22Rv1 (cell line): ENCODE measurements around the gene MACF1.

Source experiments
- ZFX ChIP-seq: fragments of 450-650 bp; IDR thresholded peaks from 2 replicates; pipeline ENCODE4 v1.6.1; 2017; ENCODE audit warnings: antibody characterized with exemption, borderline replicate concordance
- TF ChIP-seq, protein P1 (sequence below): fragments of 450-650 bp; IDR thresholded peaks from 2 replicates; pipeline ENCODE4 v1.5.1; 2017; ENCODE audit warnings: mild to moderate bottlenecking

DNA sequence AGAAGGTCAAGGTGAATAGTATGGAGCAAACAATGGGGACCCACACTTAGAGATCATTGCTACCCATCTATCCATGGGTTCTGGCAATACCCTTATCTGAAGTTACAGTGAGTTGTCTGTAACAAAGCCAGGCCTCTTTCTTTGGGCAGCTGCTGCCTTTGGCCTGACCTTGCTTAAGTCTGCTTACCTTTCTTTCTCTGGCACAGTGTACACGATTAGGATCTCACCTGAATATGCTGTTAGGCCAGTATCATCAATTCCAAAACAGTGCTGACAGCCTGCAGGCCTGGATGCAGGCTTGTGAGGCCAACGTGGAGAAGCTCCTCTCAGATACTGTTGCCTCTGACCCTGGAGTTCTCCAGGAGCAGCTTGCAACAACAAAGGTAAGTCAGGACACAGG, 154.0 kb downstream of the MACF1 start:
- TF ChIP-seq, protein P1, sequence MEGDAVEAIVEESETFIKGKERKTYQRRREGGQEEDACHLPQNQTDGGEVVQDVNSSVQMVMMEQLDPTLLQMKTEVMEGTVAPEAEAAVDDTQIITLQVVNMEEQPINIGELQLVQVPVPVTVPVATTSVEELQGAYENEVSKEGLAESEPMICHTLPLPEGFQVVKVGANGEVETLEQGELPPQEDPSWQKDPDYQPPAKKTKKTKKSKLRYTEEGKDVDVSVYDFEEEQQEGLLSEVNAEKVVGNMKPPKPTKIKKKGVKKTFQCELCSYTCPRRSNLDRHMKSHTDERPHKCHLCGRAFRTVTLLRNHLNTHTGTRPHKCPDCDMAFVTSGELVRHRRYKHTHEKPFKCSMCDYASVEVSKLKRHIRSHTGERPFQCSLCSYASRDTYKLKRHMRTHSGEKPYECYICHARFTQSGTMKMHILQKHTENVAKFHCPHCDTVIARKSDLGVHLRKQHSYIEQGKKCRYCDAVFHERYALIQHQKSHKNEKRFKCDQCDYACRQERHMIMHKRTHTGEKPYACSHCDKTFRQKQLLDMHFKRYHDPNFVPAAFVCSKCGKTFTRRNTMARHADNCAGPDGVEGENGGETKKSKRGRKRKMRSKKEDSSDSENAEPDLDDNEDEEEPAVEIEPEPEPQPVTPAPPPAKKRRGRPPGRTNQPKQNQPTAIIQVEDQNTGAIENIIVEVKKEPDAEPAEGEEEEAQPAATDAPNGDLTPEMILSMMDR = no peak
- no peak for TF ChIP-seq ZFX
